Measurements from ENCODE around the gene ATP8B2.

- TF ChIP-seq, protein P1, sequence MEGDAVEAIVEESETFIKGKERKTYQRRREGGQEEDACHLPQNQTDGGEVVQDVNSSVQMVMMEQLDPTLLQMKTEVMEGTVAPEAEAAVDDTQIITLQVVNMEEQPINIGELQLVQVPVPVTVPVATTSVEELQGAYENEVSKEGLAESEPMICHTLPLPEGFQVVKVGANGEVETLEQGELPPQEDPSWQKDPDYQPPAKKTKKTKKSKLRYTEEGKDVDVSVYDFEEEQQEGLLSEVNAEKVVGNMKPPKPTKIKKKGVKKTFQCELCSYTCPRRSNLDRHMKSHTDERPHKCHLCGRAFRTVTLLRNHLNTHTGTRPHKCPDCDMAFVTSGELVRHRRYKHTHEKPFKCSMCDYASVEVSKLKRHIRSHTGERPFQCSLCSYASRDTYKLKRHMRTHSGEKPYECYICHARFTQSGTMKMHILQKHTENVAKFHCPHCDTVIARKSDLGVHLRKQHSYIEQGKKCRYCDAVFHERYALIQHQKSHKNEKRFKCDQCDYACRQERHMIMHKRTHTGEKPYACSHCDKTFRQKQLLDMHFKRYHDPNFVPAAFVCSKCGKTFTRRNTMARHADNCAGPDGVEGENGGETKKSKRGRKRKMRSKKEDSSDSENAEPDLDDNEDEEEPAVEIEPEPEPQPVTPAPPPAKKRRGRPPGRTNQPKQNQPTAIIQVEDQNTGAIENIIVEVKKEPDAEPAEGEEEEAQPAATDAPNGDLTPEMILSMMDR (IDR thresholded peaks at IDR 0.05) = no peak
- no peak for TF ChIP-seq POLR2AphosphoS5 (IDR thresholded peaks at IDR 0.05)
- no peak for TF ChIP-seq EP300 (IDR thresholded peaks at IDR 0.05)
Measured at GRCh38 chr1:154295408-154296235, 29.7 kb upstream of the ATP8B2 start.
